Activated T-cell treated with anti-CD3 and anti-CD28 coated beads for 1 hour (primary cell): Measurements from ENCODE around the gene PIK3R2.
A peak's percentile ranks its signal among the peaks of the same experiment; 100 is the strongest.
"Not testable (repeated sequence)": the region's sequence is repeated elsewhere in the genome, so short reads cannot be mapped to it uniquely, and the experiment has no call there.

Source experiments
- DNase-seq: peaks from one replicate; pipeline ENCODE4 v3.0.0-alpha.2; 2020; ENCODE audit warnings: low read depth

The PIK3R2 gene

DNA sequence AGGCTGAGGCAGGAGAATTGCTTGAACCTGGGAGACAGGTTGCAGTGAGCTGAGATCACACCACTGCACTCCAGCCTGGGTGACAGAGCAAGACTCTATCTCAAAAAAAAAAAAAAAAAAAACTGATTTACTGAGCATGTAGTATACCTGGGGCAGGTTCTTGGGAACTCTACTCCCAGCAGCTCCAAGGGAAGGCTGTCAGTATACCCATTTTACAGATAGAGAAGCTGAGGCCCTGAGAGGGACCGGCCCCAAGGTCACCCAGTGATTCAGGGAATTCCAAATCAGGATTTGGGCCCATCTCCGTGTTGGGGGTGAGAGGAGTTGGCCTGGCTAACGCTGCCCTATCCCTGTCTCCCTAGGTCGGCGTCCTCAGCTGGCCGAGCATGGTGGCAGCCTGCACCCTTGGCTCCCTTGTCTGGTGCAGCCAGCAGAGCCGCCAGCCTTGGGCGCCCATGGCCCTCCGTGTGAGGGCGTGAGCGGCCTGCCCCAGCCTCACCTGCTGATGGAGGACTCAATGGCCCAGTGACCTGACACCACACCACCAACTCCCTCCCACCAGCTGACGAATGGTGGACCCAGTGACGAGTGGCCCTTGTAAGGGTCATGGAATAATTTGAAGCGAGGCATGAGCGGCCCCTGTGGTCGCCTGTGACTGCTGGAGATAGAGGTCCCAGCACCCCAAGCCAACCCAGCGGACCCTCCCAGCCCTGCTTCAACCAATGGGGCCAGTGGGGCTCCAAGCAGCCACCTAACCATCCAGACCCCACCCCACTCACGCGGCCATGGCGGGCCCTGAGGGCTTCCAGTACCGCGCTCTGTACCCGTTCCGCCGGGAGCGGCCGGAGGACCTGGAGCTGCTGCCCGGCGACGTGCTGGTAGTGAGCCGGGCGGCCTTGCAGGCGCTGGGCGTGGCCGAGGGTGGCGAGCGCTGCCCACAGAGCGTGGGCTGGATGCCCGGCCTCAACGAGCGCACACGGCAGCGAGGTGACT is 2.4 kb downstream of the PIK3R2 start:
- DNase-seq, result no peak

DNA sequence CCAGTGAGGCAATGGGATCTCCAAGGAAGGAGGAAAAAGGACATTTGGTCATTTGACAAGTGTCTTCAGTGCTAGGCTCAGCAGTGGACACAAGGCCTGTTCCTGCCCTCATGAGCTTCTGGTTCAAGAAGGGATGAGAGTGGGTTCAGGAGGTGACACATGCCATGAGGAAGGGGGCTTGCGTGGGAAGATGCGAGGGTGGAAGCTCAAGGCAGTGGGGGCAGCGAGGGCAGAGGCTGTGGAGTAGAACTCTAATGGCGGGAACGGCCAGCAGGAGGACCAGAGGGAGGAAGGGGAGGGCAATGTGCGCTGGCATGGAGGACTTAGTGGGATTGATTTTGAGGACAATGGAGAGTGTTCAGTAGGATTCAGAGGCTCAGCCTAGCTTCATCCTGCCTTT is 3.3 kb downstream of the PIK3R2 start:
- no peak for DNase-seq

DNA sequence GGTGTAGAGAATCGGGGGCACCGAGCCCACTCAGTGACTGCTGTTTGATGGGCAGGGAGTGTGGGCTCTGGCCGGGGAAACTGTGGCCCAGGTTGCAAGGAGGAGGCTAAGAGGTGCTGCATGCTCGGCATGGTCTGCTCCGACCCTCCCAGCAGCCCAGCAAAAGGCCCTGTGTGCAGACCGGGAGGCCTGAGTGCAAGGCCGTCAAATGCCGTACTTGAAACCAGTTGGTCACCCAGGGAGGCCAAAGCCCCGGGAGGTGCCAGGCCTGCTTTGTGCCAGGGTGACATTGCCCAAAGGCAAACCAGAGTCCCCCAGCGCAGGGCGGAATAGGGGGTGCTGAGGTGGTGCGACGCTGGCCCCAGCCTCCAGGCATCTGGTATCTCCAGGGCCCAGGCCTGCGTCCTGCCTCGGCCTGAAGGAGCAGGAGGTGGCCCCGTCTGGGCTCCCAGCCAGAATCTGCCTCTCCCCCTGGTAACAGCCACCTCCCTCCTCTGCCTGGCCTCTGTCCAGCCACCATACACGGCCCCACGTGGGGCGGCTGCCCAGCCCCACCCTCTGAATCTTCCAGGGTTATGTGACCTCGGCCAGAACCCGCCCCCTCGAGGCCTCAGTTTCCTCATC is 4.0 kb downstream of the PIK3R2 start:
- DNase-seq, result no peak

DNA sequence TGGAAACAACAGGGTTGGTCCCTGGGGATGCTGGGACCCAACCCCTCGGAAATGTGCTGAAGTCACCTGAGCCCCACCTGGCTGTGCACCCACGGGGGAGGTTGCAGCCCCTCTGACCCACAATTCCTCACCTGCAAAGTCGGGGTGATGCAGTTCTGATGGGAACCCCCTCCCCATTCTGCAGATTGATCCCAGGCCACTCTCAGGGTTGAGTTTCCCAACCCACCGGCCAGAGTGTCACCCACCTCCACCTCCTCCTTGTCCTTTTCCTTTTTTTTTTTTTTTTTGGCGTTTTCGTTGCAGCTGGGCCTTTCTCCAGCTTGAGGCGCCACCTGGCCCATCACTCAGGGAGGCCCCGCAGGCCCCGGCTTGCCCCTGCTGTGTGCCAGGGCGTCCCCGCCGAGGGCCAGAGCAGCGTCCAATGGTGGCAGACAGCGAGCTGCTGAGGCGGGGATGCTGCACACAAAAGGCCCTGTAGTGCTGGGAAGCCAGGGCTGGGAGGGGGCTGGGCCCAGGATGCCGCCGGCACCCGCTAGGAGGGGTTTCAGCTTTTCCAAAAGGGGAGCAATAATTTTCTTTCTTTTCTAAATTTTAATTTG is 4.6 kb downstream of the PIK3R2 start:
- no peak for DNase-seq

DNA sequence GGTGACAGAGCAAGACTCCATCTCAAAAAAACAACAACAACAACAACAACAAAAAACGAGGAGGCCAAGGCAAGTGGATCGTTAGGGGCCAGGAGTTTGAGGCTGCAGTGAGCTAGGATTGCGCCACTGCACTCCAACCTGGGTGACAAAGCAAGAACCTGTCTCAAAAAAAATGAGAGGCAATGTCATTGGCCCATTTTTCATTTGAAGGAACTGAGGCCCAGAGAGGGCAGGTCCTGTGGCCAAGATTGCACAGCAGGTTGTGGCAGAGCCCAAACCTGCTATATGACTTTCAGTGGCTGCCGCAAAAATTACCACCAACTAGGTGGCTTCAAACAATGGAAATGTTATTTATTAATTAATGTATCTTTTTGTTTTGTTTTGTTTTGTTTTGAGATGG is 5.5 kb downstream of the PIK3R2 start:
- no peak for DNase-seq

DNA sequence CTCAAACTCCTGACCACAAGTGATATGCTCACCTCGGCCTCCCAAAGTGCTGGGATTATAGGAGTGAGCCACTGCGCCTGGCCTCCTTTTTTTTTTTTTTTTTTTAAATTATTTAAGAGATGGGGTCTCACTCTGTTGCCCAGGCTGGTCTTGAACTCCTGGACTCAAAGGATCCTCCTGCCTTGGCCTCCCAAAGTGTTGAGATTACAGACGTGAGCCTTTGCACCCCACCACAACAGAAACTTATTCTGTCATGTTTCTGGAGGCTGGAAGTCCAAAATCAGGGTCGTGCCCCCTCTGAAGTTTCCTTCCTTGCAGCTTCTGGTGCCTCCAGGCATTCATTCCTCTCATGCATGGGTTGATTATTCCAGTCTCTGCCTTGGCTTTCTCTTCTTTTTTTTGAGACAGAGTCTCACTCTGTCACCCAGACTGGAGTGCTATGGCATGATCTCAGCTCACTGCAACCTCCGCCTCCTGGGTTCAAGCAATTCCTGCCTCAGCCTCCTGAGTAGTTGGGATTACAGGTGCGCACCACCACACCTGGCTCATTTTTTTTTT is 6.2 kb downstream of the PIK3R2 start:
- not testable (repeated sequence) for DNase-seq

DNA sequence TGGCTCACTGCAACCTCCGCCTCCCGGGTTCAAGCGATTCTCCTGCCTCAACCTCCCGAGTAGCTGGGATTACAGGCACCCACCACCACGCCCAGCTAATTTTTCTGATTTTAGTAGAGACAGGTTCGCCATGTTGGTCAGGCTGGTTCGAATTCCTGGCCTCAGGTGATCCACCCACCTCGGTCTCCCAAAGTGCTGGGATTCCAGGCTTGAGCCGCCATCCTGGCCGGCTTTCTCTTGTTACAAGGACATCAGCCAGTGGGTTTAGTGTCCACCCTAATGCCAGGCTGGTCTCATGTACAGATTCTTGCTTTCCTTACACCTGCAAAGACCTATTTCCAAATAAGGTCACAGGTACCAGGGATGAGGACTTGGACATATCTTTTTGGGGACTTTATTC is 6.8 kb downstream of the PIK3R2 start:
- no peak for DNase-seq

DNA sequence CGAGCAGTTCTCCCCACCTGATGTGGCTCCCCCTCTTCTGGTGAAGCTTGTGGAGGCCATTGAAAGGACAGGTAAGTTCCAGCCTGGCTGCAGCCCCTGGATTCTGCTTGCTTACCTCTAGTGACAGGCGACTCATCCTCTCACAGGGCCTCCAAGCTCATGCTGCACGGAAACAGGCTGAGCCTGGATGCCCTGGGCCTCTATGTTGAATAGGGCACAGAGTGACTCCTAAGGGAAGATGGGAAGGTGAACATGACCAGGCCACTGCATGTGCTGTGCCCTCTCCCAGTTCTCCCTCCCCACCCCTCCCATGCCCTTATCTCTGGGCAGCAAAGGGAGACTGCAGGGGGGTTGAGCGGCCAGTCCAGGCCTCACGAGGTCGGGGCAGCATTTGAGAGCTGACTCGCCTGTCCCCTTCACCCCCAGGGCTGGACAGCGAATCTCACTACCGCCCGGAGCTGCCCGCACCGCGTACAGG is 7.6 kb downstream of the PIK3R2 start:
- no peak for DNase-seq

DNA sequence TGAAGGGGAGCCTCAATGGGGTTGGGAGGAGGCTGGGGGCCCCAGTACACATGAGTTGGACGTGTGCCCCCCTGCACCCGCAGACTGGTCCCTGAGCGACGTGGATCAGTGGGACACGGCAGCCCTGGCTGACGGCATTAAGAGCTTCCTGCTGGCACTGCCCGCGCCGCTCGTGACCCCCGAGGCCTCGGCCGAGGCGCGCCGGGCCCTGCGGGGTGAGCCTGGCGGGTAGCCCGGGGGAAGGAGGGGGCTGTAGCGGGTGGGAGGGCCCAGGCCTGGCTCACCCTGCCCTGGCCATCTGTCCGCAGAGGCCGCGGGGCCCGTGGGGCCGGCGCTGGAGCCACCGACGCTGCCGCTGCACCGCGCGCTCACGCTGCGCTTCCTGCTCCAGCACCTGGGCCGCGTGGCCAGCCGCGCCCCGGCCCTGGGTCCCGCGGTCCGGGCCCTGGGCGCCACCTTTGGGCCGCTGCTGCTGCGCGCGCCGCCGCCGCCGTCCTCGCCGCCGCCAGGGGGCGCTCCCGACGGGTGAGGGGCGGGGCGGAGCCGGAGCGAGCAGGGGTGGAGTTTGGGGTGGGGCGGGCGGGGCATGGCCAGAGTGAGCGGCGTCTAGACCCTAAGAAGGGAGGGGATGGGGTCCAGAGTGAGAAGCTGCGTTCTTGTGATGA is 8.1 kb downstream of the PIK3R2 start:
- DNase-seq, result peak; percentile 81

DNA sequence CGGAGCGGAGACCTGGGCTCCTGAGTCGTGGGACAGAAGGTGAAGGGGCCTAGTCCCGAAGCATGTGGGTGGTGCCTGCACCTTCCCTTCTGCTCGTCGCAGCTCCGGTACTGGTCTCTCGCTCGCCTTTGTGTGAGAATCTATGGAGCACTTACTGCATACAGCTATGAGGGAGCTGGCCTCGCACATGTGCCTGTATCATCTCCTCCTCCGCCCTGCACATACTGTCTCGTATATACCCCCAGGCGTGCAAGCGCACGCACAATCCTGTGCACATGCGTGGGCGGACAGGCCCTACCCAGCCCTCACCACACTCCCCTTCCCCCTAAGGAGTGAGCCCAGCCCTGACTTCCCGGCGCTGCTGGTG is 8.7 kb downstream of the PIK3R2 start:
- no peak for DNase-seq

DNA sequence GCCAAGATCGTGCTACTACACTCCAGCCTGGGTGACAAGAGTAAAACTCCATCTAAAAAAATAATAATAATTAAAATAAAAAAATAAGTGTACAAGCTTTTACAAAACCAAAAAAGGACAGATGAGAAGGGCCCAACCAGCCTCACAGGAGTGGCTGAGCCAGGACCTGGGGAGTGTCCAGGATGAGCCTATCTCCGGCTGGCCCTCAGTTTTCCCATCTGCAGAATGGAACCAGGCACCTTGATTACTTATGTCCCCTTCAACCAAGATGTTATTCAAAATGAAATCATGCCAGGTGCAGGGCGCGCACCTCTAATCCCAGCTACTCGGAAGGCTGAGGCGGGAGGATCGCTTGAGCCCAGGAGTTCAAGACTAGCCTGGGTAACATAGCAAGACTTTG is 11.1 kb downstream of the PIK3R2 start:
- no peak for DNase-seq

DNA sequence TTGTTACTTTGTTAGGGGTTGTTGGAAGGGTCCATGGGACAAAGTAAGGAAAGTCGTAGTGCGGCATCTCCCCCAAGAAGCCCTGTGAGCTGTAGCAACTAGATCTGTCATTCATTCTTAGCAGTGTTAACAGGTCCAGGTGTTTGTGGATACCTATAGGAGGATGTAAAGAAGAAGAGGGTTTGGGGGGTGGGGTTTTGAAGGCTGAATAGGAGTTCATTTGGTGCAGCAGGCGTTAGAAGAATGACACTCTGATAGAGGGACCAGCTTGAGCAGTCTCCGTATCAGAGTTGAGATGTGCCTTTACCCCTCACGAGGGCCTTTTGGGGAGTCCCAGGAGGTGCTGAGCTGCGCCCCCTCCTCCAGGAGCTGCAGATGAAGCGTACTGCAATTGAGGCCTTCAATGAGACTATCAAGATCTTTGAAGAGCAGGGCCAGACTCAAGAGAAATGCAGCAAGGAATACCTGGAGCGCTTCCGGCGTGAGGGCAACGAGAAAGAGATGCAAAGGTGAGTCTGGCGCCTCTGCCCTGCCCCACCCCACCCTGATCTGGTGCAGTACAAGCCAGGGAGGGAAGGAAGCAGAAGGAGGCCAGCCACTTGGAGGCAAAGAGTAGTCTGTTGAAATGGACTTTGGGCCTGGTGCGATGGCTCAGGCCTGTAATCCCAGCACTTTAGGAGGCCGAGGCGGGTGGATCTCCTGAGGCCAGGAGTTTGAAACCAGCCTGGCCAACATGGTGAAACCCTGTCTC is 13.0 kb downstream of the PIK3R2 start:
- no peak for DNase-seq

DNA sequence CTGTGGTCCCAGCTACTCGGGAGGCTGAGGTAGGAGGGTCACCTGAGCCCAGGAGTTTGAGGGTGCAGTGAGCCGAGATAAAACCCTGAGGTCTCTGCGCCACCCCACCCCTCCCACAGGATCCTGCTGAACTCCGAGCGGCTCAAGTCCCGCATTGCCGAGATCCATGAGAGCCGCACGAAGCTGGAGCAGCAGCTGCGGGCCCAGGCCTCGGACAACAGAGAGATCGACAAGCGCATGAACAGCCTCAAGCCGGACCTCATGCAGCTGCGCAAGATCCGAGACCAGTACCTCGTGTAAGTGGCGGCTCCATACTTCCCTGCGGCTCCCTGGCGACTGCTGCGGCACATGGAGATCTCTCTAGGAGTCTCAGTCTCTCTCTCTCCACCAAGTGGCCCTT is 14.0 kb downstream of the PIK3R2 start:
- no peak for DNase-seq

DNA sequence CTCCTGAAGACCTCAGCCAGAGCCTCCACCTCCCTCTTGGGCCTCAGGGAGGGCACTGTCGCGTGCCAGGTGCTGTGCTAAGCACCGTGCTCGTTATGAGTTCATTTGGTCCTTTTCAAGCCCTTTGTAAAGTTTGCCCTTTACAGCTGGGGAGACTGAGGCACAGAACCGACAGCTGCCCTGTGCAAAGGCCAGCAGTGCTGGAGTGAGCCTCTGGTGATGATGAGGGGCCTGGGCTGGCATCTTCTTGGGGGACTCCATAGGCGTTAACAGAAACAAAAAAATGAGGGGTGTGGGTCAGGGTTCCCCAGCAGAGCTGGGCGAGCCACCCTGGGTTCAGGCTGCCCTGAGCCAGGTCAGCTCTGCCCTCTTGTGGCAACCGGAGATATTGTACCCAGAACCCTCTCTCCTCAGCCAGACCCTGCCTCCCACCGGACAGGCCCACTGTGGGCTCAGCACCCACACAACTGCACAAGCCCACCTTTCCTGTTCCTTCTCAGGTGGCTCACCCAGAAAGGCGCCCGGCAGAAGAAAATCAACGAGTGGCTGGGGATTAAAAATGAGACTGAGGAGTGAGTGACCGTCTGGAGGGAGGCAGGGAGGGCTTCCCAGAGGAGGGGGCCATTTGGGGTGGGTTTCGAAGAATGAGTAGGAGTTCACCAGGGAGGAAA is 15.1 kb downstream of the PIK3R2 start:
- DNase-seq, result peak; percentile 46

DNA sequence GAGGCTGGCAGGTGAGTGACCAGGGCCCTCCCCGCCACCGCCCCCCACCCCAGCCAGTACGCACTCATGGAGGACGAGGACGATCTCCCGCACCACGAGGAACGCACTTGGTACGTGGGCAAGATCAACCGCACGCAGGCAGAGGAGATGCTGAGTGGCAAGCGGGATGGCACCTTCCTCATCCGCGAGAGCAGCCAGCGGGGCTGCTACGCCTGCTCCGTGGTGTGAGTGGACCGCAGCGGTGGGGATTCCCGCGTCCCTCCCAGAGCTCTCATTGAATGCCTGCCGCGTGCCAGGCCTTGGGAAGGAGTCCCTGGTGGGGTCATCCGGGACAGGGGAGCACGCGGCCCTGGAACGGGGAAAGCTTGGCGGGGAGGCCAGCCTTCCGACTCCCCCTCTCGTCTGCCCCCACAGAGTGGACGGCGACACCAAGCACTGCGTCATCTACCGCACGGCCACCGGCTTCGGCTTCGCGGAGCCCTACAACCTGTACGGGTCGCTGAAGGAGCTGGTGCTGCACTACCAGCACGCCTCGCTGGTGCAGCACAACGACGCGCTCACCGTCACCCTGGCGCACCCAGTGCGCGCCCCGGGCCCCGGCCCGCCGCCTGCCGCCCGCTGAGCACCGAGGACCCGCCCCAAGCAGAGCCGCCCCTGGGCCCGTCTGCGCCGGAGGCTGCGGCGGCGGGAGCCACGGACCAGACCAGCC is 15.9 kb downstream of the PIK3R2 start:
- DNase-seq, result no peak

DNA sequence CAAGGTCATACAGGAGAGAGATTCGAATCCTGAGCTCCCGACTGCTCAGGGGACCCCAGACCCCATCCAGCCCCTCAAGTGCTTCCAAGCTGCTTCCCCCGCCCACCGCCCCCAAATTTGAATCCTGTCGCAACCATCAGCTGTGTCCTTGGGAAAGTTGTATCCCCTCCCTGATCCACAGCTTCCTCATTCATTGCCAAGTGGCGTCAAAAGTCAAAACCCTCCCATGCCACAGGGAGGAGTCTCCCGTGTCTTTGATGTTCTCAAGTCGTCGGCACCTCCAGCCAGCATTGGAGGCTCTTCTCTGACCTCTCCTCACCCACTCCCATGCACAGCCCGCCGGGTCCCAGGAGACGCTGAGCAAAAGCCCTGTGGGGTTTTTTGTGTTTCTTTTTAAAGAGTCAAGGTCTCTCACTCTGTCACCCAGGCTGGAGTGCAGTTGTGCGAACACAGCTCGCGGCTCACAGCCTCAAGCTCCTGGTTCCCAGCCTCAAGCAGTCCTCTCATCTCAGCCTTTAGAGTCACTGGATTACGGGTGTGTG is 17.8 kb downstream of the PIK3R2 start:
- DNase-seq, result no peak

DNA sequence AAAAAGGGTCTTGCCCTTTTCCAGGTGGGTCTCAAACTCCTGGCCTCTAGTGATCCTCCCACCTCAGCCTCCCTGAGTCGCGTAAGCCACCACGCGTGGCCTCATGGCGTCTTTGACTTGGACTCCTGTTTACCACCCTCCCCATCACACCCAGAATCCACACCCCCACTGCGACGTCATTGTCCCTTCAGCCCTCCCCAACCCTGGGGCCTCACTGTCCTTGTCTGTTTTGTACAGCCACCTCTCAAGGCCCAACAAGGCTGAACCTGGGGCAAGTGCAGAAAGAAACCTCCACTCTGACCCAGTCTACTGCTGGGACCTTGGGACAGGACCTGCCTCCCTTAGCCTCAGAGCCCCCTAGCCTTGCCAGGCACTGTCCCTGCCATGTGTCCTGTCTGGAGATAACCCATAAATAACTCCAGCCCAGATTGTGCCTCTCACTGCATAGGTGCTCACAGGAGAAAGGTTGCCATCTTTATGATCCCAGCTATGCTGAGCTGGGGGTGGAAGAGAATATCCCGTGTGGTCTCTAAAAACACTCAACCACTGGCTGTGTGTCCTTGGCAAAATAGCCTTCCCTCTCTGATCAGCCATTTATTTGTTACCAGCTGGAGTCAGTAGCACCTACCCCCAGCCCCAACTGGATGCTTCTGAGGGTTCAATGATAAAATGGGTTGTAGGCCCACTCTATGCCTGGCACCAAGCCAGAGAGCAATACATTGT is 18.8 kb downstream of the PIK3R2 start:
- DNase-seq, result no peak

DNA sequence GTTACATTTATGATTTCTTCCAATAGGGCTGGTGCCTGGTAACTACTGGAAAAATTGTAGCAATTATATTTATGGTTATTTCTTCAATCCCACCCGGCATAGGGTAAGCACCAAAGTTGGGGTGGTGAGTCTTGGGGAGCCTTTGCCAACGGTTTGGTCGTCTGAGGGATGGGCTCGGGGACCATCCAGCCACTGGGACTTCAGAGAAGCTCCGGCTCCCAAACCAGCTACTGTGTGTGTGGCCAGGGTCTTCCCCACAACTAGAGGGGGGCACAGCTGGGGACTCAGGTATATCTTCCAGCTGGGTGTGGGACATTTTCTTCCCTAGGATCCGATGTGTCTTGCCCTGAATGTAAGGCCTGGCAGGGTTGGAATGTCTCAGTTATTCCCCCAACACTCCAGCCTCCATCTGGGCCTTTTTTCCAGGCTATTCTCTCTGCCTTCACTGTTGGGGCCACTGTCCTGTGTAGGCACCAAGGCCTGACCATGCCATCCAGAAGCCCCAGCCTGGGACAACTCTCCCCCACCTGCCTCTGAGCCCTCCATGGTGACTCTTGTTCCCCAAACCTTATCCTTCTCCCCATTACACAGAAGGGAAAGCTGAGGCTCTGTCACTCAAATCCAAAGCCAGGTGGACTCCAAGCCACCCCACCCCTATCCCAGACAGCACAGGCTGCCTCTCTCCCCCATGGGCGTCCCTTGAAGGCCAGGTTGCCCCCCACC is 19.5 kb downstream of the PIK3R2 start:
- DNase-seq, result no peak
